ENCODE measurements around the gene POC5.

POC5 gene

DNA sequence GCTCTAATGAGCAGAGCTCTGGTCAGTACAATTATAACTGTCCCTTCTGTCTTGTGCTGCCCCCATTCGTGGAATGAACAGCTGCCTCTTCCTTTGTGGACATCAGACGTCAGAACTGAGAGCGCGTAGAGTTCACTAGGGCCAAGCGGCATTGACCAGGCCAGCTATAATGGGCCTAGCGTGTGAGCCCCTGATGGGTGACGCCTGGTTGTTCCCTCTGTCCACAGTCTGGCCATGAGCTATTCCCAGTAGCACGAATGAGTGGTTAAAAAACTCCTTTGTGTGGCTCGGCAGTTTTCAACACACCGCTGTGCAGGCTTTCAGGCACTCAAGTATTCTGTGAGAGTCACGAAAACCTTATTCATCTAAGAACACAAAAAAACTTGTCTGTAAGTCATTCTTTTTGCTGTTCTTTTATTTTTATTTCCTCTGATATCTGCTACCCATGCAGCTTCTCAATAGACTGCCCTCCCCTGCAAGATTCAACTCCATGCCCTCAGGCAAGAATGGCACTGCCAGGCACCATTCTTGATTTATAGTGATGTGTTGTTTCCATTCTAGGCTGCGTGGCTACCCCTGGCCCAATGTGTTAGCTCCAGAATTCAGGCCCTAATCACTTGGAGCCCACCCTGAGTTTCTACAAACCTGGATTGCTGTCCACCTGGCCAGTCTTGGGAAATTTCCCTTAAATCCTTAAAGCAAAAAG lies 53.5 kb downstream of the POC5 start:
- Histone ChIP-seq H3K9me3 (no peaks in the 10 kb centered on the region), H3K4me3 (no peak overlapping the region), H3K36me3 (replicated peaks) (no peaks in the 10 kb centered on the region), H3K4me1 (peaks cover 4% of the 10 kb centered on the region; the same call in 1 of the 2 replicates), H3K27me3 (ENCODE audit: low read depth) (no peaks in the 10 kb centered on the region)
- no peak for DNase-seq (ENCODE audit: low spot score in 2 of 2)
- in situ Hi-C loops (cut with MboI; ENCODE audit: low sequenced_read_pairs) = no loop called here

GRCh38 chr5:75662061-75662460 lies 55.2 kb downstream of the POC5 start:
- DNase-seq (ENCODE audit: low spot score in 2 of 2) = no peak
- H3K9me3 ChIP-seq = no peaks in the 10 kb centered on the region
- no peak overlapping the region for H3K4me3 ChIP-seq
- peaks cover 4% of the 10 kb centered on the region; the same call in 1 of the 2 replicates for H3K4me1 ChIP-seq
- H3K36me3 ChIP-seq (replicated peaks) = no peaks in the 10 kb centered on the region
- H3K27me3 ChIP-seq (ENCODE audit: low read depth) = no peaks in the 10 kb centered on the region
- in situ Hi-C loops (cut with MboI; ENCODE audit: low sequenced_read_pairs) = no loop called here

DNA sequence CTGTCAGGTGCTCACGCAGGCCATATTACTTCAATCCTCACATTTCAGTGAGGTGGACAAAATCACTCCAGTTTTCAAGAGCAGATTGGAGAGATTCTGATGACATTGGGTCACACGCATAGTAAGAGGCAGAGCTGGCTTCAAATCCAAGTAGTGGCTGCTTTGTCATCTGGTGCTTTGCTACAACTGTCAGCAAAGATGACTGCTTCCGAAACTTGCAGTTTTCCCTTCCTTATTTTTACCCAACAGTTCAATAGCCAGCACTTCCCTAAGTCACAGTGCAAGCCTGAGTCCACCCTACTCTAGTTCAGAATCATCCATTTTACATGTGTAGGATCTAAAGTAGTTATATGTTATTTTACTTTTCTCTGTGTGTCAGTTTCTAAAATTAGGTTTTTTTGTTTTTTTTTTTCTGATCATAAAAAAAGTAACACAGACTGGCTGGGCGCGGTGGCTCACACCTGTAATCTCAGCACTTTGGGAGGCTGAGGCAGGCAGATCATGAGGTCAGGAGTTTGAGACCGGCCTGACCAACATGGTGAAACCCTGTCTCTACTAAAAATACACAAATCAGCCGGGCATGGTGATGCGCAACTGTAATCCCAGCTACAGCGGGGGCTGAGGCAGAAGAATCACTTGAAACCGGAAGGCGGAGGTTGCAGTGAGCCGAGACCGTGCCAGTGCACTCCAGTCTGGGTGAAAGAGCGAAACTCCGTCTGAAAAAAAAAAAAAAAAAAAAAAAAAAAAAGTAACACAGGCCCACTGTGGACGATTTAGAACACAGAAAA lies 56.4 kb downstream of the POC5 start:
- no peaks in the 10 kb centered on the region for H3K27me3 ChIP-seq (ENCODE audit: low read depth)
- H3K4me1 ChIP-seq = peaks cover 4% of the 10 kb centered on the region; the same call in 1 of the 2 replicates
- H3K4me3 ChIP-seq = no peak overlapping the region
- H3K9me3 ChIP-seq = no peaks in the 10 kb centered on the region
- in situ Hi-C loops (cut with MboI; ENCODE audit: low sequenced_read_pairs) = no loop called here
- no peaks in the 10 kb centered on the region for H3K36me3 ChIP-seq (replicated peaks)
- DNase-seq (ENCODE audit: low spot score in 2 of 2) = no peak

DNA sequence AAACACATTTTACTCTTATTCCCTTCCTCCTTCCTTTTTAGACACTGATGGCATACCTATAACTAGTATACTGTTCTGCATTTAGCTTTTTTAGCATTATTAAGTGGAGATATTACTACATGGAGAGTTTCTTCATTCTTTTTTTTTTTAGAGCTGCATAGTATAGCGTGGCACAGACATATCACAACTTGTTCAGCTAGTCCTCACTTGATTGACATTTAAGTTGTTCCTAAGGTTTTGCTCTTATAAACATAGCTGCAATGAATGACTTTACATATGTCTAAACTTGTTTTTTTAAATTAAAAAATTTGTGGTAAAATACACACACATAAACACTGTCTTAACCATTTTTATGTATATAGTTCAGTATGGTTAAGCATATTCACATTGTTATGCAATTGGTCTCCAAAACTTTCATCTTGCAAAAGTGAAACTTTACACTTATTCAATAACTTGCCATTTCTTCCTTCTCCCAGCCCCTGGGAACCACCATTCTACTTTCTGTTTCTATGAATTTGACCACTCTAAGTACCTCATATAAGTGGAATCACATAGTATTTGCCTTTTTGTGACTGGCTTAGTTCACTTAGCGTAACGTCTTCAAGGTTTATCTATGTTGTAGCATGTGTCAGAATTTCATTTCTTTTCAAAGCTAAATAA lies 57.3 kb downstream of the POC5 start:
- peaks cover 4% of the 10 kb centered on the region; the same call in 1 of the 2 replicates for H3K4me1 ChIP-seq
- no peaks in the 10 kb centered on the region for H3K36me3 ChIP-seq (replicated peaks)
- in situ Hi-C loops (cut with MboI; ENCODE audit: low sequenced_read_pairs) = no loop called here
- H3K27me3 ChIP-seq (ENCODE audit: low read depth) = no peaks in the 10 kb centered on the region
- no peak for DNase-seq (ENCODE audit: low spot score in 2 of 2)
- no peak overlapping the region for H3K4me3 ChIP-seq
- H3K9me3 ChIP-seq = no peaks in the 10 kb centered on the region

DNA sequence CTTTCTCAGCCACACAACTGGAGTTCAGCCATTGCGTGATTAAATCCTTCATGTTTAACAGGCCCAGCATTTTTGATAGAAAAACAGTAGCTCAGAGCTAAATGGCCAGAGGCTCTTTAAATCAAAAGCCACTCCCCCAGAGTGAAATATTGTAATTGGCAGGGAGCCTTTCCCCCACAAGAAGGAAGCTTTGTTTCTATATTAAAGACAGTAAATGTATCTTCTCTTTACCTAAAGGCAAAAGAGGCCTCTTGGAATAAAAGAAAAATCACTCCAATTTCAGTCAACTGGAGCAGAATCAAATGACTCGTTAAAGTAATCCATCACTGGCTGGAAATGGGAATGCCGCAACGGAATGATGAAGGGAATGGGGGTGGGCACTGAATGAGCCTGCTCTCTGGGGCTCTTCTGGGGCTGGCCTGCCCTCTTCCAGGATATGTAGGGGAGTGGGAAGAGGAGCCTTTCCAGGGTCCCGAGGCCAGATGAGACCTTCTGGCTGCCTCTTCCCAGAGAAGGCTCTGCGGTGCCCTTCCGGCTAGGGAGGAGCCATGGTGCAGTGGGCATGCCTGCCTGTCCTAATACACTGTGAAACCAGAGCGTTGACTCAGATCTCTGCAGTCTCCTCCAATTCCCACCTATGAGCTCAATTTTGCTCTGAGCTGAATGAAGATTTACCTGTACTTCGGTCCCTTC lies 60.8 kb downstream of the POC5 start:
- Histone ChIP-seq H3K4me3 (no peak overlapping the region), H3K4me1 (peaks cover 4% of the 10 kb centered on the region; the same call in 1 of the 2 replicates), H3K27me3 (ENCODE audit: low read depth) (no peaks in the 10 kb centered on the region), H3K36me3 (replicated peaks) (no peaks in the 10 kb centered on the region), H3K9me3 (no peaks in the 10 kb centered on the region)
- DNase-seq (ENCODE audit: low spot score in 2 of 2) = no peak
- in situ Hi-C loops (cut with MboI; ENCODE audit: low sequenced_read_pairs) = no loop called here

- Histone ChIP-seq H3K9me3 (no peaks in the 10 kb centered on the region), H3K4me3 (no peak overlapping the region), H3K27me3 (ENCODE audit: low read depth) (no peaks in the 10 kb centered on the region), H3K36me3 (replicated peaks) (no peaks in the 10 kb centered on the region), H3K4me1 (no peaks in the 10 kb centered on the region; the same call in 1 of the 2 replicates)
- in situ Hi-C loops (cut with MboI; ENCODE audit: low sequenced_read_pairs) = no loop called here
- no peak for DNase-seq (ENCODE audit: low spot score in 2 of 2)
Observed at GRCh38 chr5:75654693-75655295, 62.4 kb downstream of the POC5 start.

DNA sequence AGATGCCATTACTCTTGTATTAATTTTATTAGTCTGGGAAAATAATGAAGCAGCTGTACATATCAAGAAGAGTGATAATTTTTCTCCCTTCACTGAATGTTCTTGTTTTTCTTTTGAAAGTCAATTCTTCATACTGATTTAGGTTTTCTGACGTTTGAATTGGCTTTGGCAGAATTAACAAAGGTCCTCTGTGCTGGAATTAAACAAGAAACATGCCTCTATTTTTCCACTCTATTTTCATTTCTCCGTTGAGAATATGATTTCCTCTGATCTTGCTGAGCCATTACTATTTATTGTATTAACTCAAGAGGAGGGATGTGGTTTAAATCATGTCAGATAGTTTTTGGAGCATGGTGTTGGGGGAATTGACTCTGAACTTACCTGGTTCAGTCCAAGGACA lies 63.7 kb downstream of the POC5 start:
- in situ Hi-C loops (cut with MboI; ENCODE audit: low sequenced_read_pairs) = no loop called here
- DNase-seq (ENCODE audit: low spot score in 2 of 2) = no peak
- H3K9me3 ChIP-seq = no peaks in the 10 kb centered on the region
- no peaks in the 10 kb centered on the region for H3K36me3 ChIP-seq (replicated peaks)
- H3K27me3 ChIP-seq (ENCODE audit: low read depth) = no peaks in the 10 kb centered on the region
- no peaks in the 10 kb centered on the region for H3K4me1 ChIP-seq
- no peak overlapping the region for H3K4me3 ChIP-seq

DNA sequence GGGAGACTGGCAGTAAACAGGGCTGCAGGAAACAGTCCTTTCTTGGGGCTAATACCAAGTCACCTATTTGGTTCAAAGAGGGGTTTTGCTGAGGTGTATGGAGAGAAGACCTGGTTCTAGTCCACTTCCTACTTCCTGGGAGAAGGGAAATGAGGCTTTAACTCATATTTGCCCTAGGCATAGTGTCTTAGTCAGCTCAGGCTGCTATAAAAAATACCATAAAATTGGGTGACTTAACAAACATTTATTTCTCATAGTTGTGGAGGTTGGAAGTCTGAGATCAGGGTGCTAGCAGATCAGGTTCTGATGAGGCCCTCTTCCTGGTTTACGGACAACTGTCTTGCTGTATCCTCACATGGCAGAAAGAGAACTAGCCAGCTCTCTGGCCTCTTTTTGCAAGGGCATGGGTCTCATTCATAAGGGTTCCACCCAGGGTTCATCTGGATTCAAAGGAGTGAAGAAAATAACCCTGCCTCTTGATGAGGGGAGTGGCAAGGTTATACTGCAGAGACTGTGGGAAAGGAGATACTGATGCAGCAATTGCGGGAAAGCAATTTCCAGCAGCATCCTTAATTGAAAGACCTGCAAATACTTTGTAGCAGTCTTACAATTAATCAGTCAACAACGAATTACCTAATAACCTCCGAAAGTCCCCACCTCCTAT lies 65.5 kb downstream of the POC5 start:
- no peak for DNase-seq (ENCODE audit: low spot score in 2 of 2)
- in situ Hi-C loops (cut with MboI; ENCODE audit: low sequenced_read_pairs) = no loop called here
- no peak overlapping the region for H3K4me3 ChIP-seq
- H3K9me3 ChIP-seq = no peaks in the 10 kb centered on the region
- H3K27me3 ChIP-seq (ENCODE audit: low read depth) = no peaks in the 10 kb centered on the region
- no peaks in the 10 kb centered on the region for H3K4me1 ChIP-seq
- H3K36me3 ChIP-seq (replicated peaks) = no peaks in the 10 kb centered on the region

DNA sequence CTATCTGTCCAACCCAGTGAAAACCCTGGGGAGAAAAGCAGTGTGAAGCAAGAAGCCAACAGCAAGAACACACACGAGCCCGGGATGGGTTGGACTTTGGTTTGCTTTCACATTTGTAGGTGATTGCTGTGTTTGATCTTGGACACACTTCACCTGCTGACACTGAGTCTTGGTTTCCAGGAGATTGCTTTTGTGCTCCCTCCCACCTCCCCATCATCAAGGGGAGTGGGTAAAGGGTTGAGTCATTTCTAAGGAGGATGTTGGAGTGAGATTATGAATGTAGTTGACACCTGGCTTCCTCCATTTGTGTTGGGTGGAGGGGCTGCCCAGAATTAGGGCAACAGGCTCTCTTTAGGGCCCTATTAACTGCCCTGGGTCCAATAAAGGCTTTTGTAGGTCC lies 68.5 kb downstream of the POC5 start:
- no peaks in the 10 kb centered on the region for H3K4me1 ChIP-seq
- in situ Hi-C loops (cut with MboI; ENCODE audit: low sequenced_read_pairs) = no loop called here

DNA sequence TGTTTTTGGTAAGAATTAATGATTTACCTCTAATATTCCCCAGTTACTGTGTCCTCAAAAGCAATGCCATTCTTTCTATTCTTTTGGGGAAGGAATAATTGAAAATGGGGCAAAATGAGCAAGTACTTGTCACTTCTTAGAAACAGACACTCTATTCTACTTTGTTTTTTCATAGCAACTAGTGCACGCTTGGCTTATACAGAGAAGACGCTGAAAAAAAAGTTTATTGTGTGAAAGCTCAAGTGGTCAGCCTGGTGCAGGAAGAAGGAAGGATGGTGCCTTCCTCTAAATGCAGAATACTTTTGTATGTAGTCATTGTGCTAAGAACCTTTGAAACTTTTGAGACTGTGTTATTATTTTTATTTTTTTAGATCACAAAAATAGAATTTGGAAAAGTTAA lies 76.4 kb downstream of the POC5 start:
- no peaks in the 10 kb centered on the region for H3K4me1 ChIP-seq
- no peak overlapping the region for H3K4me3 ChIP-seq
- no peaks in the 10 kb centered on the region for H3K36me3 ChIP-seq (replicated peaks)
- H3K27me3 ChIP-seq (ENCODE audit: low read depth) = no peaks in the 10 kb centered on the region
- H3K9me3 ChIP-seq = no peaks in the 10 kb centered on the region
- DNase-seq (ENCODE audit: low spot score in 2 of 2) = no peak
- in situ Hi-C loops (cut with MboI; ENCODE audit: low sequenced_read_pairs) = no loop called here

More for the DNA sequence above, 68.5 kb downstream of the POC5 start:
- Histone ChIP-seq H3K4me3 (no peak overlapping the region), H3K27me3 (ENCODE audit: low read depth) (no peaks in the 10 kb centered on the region), H3K36me3 (replicated peaks) (no peaks in the 10 kb centered on the region), H3K9me3 (no peaks in the 10 kb centered on the region)
- DNase-seq (ENCODE audit: low spot score in 2 of 2) = no peak

DNA sequence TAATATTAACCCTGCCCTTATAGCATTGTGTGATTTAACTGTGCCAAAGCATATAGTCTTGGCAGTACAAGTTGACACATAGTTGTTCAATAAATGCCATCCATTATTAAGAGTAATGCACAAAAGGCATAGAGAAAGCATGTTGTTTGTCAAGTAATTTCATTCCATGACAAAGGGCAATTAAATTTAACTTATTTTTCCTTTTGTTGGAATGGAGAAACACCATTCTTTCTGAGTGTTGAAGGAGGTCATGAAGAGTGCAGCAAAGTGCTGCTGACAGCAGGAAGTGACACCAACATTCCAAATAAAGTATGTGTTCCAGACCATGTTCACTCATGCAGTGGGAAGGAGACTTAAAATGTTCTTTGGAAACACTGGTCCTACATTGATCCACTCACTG lies 76.8 kb downstream of the POC5 start:
- no peak for DNase-seq (ENCODE audit: low spot score in 2 of 2)
- Histone ChIP-seq H3K27me3 (ENCODE audit: low read depth) (no peaks in the 10 kb centered on the region), H3K4me3 (no peak overlapping the region), H3K4me1 (no peaks in the 10 kb centered on the region), H3K9me3 (no peaks in the 10 kb centered on the region), H3K36me3 (replicated peaks) (no peaks in the 10 kb centered on the region)
- in situ Hi-C loops (cut with MboI; ENCODE audit: low sequenced_read_pairs) = no loop called here

GRCh38 chr5:75639535-75640311 lies 77.5 kb downstream of the POC5 start:
- DNase-seq (ENCODE audit: low spot score in 2 of 2) = no peak
- H3K4me1 ChIP-seq = no peaks in the 10 kb centered on the region
- no peaks in the 10 kb centered on the region for H3K27me3 ChIP-seq (ENCODE audit: low read depth)
- H3K4me3 ChIP-seq = no peak overlapping the region
- H3K9me3 ChIP-seq = no peaks in the 10 kb centered on the region
- in situ Hi-C loops (cut with MboI; ENCODE audit: low sequenced_read_pairs) = no loop called here
- H3K36me3 ChIP-seq (replicated peaks) = no peaks in the 10 kb centered on the region
